Adrenal gland (tissue), 5 donors: Measurements from ENCODE around the gene RAP1A.

Source experiments
- CTCF ChIP-seq, 6 experiments: fragments of 450-650 bp in 4 of 6; fragments of 200-600 bp in 2 of 6; sonication (generic) in 1 of 6; IDR thresholded peaks; 1 replicate in 5 of 6; 2 replicates in 1 of 6; pipeline versions ENCODE4 v1.5.1 to v1.8.0; 2016 to 2021; ENCODE audit warnings: antibody characterized with exemption in 6 of 6, mild to moderate bottlenecking in 2 of 6, moderate library complexity in 1 of 6
- POLR2A ChIP-seq, 2 donors: fragments of 450-650 bp; IDR thresholded peaks; one replicate each; pipeline ENCODE4 v1.6.1; 2017; ENCODE audit warnings: antibody characterized with exemption in 2 of 2, mild to moderate bottlenecking in 2 of 2, moderate library complexity in 1 of 2
- donor health status: DM: no; HTN: no; CAD: no.

DNA sequence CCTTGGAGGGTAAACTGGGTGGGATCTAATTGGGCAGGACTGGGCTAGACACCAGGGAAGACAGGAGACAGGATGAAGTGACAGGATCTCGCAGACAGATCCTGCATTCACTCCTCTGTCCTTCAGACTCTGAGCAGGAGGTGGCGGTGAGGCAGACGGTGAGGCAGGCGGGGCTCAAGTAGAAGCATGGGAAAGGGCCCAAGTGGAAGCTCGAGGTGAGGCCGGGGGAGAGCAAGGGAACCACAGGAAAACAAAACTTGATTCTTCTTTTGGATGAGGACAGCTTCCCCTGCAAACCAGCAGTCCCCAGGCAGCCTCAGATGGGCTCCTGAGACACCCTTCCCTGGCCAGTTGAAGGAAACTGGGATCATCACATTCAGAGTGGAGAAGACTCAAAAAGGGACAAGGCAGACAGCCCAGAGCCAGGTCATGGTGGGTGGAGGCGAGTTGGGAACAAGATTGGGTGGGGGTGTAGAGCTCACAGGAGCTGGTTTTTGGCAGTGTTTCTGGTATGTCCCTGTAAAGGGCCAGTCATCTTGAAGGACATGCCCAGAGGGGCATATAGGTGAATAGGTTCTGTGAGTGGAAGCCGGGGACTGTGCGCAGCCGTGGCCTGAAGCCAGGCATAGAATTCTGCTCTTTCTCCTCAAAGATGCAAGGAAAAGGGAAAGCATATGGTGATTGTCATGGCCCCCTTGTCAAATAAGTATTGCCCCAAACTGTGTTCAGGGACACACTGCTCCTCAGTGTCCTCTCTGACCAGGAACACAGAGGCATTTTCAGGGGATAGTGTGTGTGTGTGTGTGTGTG, 101.6 kb downstream of the RAP1A start:
- TF ChIP-seq CTCF (IDR thresholded peaks at IDR 0.05) (no peak), POLR2A (IDR thresholded peaks at IDR 0.05) (no peak)
